ENCODE results near the gene SEMA5B.

DNA sequence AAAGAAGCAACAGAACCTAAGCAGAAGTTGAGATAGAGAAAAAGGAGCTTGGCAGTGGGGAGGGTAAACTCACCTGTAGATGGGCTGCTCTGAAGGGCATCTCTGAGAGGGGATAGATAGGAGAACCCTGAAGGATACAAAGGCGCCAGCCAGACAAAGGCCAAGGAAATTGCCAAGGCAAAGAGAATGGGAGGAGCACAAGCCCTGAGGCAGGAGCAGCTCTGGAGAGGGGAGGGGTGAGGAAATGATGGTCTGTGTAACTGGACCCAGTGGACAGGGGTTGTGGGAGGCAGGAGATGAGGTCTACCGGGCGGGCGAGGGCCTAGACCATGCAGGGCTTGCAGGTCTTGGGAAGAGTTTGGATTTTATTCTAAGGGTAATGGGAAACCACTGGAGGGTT, 36.9 kb upstream of the SEMA5B start:
- no peak for TF ChIP-seq POLR2AphosphoS5 (IDR thresholded peaks at IDR 0.05)
- TF ChIP-seq, protein P1, sequence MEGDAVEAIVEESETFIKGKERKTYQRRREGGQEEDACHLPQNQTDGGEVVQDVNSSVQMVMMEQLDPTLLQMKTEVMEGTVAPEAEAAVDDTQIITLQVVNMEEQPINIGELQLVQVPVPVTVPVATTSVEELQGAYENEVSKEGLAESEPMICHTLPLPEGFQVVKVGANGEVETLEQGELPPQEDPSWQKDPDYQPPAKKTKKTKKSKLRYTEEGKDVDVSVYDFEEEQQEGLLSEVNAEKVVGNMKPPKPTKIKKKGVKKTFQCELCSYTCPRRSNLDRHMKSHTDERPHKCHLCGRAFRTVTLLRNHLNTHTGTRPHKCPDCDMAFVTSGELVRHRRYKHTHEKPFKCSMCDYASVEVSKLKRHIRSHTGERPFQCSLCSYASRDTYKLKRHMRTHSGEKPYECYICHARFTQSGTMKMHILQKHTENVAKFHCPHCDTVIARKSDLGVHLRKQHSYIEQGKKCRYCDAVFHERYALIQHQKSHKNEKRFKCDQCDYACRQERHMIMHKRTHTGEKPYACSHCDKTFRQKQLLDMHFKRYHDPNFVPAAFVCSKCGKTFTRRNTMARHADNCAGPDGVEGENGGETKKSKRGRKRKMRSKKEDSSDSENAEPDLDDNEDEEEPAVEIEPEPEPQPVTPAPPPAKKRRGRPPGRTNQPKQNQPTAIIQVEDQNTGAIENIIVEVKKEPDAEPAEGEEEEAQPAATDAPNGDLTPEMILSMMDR (IDR thresholded peaks at IDR 0.05): no peak
